Endothelial cell (in vitro differentiated cells): ENCODE data around the gene ZNF598. TPM values are rescaled to one million over a fixed set of nuclear protein-coding genes. Genes with fewer than 3 reads are reported as not detected.

Source experiments
- DNase-seq: peaks from one replicate; pipeline ENCODE4 v3.0.0; 2021; ENCODE audit warnings: low spot score
- H3K27ac Mint-ChIP-seq: one replicate; pipeline ENCODE4 v1.8.0; 2021; ENCODE audit warnings: mixed read lengths, inconsistent platforms; ENCODE audit not compliant: unreplicated experiment
- H3K27me3 Mint-ChIP-seq: one replicate; pipeline ENCODE4 v1.8.0; 2021; ENCODE audit warnings: mild to moderate bottlenecking, moderate library complexity, mixed read lengths, inconsistent platforms; ENCODE audit not compliant: unreplicated experiment
- H3K36me3 Mint-ChIP-seq: one replicate; pipeline ENCODE4 v1.8.0; 2021; ENCODE audit warnings: mild to moderate bottlenecking, low read depth, mixed read lengths, inconsistent platforms; ENCODE audit not compliant: unreplicated experiment
- H3K4me1 Mint-ChIP-seq: one replicate; pipeline ENCODE4 v1.8.0; 2021; ENCODE audit warnings: mild to moderate bottlenecking, mixed read lengths, inconsistent platforms; ENCODE audit not compliant: unreplicated experiment
- H3K4me3 Mint-ChIP-seq: one replicate; pipeline ENCODE4 v1.8.0; 2021; ENCODE audit warnings: mild to moderate bottlenecking, mixed read lengths, inconsistent platforms; ENCODE audit not compliant: unreplicated experiment
- H3K9me3 Mint-ChIP-seq: one replicate; pipeline ENCODE4 v1.8.0; 2021; ENCODE audit warnings: mixed read lengths, inconsistent platforms; ENCODE audit not compliant: unreplicated experiment
- total RNA-seq: library from RNA; stranded (reverse); fragmentation: NEBNext Ultra II Directional; extraction: Animal tissue kit (Norgen Biotek cat#: 25700); gene quantifications from one replicate; pipeline ENCODE4 v1.2.1, GENCODE V29; 2021; ENCODE audit not compliant: unreplicated experiment
- TF ChIP-seq, protein P1 (sequence below): fragments of 200-600 bp; sonication (generic); IDR thresholded peaks from one replicate; pipeline ENCODE4 v1.5.0; 2021; ENCODE audit warnings: antibody characterized with exemption; ENCODE audit not compliant: unreplicated experiment

ZNF598 gene
- total RNA-seq, 1 donor from 2014 or later, result 34.4 TPM

DNA sequence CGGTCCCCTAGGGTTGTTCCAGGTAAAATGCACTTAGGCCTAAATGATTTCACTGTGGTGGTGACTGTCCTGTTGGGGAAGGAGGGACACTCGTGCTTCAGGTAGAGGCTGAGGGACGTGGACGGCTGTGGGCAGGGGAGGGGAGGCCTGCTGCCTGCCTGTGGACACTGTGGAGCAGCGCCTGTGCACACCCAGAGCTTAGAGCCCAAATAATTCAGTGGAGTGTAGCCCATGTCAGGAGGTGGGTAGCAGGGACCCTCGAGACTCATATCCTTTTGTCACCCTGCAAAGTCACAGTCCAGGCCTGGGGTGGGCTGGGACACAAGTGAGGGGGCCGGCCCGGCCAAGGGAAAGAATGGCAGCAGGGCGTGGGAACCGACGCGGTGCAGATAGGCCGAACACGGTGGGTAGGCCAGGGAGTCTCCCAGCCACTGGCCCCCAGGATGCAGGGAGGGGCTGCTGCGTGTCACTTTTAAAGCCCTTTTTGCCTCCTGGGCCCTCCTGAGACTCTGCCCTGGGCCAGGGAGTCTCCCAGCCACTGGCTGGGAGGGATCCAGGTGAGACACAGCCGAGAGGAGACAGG is 16.3 kb upstream of the ZNF598 start:
- no peaks in the 10 kb centered on the region for H3K36me3 Mint-ChIP-seq
- H3K27ac Mint-ChIP-seq, result no peak overlapping the region
- peaks cover 18% of the 10 kb centered on the region for H3K27me3 Mint-ChIP-seq
- peak overlapping the region; percentile 47 for H3K4me3 Mint-ChIP-seq
- no peaks in the 10 kb centered on the region for H3K9me3 Mint-ChIP-seq
- no peak for DNase-seq
- peaks cover 8% of the 10 kb centered on the region for H3K4me1 Mint-ChIP-seq
- TF ChIP-seq, protein P1, sequence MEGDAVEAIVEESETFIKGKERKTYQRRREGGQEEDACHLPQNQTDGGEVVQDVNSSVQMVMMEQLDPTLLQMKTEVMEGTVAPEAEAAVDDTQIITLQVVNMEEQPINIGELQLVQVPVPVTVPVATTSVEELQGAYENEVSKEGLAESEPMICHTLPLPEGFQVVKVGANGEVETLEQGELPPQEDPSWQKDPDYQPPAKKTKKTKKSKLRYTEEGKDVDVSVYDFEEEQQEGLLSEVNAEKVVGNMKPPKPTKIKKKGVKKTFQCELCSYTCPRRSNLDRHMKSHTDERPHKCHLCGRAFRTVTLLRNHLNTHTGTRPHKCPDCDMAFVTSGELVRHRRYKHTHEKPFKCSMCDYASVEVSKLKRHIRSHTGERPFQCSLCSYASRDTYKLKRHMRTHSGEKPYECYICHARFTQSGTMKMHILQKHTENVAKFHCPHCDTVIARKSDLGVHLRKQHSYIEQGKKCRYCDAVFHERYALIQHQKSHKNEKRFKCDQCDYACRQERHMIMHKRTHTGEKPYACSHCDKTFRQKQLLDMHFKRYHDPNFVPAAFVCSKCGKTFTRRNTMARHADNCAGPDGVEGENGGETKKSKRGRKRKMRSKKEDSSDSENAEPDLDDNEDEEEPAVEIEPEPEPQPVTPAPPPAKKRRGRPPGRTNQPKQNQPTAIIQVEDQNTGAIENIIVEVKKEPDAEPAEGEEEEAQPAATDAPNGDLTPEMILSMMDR, result no peak

DNA sequence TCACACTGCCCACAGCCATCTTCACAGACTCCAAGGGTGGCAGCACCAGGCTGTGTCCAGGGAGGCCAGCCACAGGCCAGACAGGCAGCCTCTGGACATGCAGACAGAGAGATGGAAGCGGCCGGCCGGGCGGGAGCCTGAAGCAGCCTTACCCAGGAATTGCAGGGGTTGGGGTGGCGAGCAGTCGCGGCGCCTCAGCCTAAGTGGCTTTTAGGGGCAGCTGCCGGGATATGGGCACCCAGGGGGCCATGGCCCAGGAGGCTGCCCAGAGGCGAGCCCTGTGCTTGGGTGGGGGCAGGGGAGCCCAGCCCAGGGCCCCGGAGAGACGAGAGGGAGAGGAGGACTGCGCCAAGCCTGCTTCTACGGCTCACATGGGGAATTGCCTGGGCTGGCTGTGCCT is 15.6 kb upstream of the ZNF598 start:
- DNase-seq, result no peak
- no peak overlapping the region for H3K27ac Mint-ChIP-seq
- H3K36me3 Mint-ChIP-seq, result no peaks in the 10 kb centered on the region
- no peaks in the 10 kb centered on the region for H3K9me3 Mint-ChIP-seq
- TF ChIP-seq, protein P1, result no peak
- H3K4me3 Mint-ChIP-seq, result no peak overlapping the region
- peaks cover 8% of the 10 kb centered on the region for H3K4me1 Mint-ChIP-seq
- H3K27me3 Mint-ChIP-seq, result peaks cover 23% of the 10 kb centered on the region

DNA sequence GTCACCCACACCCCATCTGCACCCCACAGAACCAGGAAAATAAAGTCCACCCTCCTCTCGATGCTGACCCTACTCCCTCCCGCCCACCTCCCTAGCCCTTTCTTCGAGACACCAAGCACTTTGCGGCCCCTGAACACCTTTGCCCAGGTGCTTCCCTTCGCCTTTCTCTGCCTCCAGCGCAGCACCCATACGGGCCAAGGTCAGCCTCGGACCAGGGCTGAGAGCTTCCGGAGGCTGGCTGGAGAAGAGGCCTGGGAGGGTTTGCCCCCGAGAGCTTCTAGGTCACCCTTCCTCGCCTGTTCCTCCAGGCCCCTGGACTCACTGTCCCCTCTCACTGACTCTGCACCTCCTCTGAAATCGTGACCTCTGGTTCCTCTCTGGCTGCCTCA is 14.4 kb upstream of the ZNF598 start:
- H3K27me3 Mint-ChIP-seq, result peaks cover 23% of the 10 kb centered on the region
- no peak for DNase-seq
- H3K36me3 Mint-ChIP-seq, result no peaks in the 10 kb centered on the region
- peaks cover 8% of the 10 kb centered on the region for H3K4me1 Mint-ChIP-seq
- peak overlapping the region; percentile 12 for H3K4me3 Mint-ChIP-seq
- H3K9me3 Mint-ChIP-seq, result no peaks in the 10 kb centered on the region
- H3K27ac Mint-ChIP-seq, result no peak overlapping the region
- TF ChIP-seq, protein P1, result no peak

DNA sequence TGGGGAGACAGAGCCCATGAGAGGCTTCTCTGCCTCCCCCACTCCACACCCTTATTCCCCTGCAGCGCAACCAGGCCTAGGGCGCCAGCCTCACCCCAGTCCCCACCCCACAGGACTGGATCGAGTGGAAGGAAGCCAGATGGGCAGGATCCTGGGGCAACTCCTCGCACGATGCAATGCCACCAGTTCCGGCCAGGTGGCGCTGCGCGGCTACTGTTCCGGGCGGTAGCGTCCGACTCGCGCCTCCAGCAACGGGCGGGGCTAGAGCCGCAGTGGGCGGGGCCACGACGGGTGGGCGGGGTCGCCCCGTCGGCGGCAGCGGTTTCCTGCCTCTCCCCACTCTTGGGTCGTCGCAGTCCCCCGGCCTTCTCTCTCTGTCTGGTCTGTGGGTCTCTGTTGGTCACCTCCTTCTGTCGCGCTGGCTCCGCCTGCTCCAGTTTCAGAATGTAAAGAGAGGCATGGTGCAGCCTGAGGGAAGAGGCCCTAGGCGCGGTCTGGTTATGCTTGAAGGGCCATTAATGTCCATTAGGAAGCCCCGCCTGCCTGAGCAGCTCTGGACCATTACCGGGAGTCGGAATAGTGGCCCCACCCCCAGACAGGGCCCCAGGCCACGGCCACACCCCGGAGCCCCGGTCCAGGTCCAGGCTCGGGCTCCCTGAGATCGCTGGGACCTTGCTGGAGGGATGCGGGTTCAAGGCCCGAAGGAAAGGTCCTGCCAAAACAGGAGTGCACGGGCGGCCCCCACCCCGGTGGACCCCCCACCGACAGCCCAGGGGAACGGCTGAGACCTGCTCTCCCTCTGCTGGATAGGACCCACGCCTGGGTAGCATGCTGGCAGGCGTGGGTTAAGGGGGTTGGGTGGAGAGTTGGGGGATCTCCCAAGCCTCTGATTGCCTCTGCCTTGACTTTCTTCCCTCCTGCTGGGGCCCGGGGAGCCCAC is 13.7 kb upstream of the ZNF598 start:
- Mint-ChIP-seq H3K4me1 (peaks cover 8% of the 10 kb centered on the region), H3K27me3 (peaks cover 26% of the 10 kb centered on the region), H3K9me3 (no peaks in the 10 kb centered on the region), H3K4me3 (peak overlapping the region; percentile 84), H3K36me3 (no peaks in the 10 kb centered on the region), H3K27ac (no peak overlapping the region)
- TF ChIP-seq, protein P1, result peak; percentile 98
- DNase-seq, result peak; percentile 100

DNA sequence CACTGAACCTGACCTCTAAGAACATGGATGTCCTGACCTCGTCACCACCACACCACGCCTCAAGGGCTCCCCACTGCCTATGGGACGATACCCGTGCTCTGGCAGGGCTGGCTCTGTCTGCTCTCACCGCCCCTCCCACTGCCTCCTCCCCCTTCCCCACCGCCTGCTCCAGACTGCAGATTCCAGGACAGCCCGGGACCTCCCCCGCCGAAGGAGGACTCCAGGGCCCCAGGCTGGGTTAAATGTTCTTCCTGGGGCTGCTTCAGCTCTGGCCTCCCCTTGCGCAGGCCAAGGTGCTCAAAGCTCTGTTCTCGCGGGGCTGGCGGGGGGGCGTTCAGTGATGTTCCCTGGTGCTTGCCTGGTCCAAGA is 13.1 kb upstream of the ZNF598 start:
- Mint-ChIP-seq H3K9me3 (no peaks in the 10 kb centered on the region), H3K4me3 (peak overlapping the region; percentile 79), H3K4me1 (peaks cover 8% of the 10 kb centered on the region), H3K27me3 (peaks cover 25% of the 10 kb centered on the region), H3K36me3 (no peaks in the 10 kb centered on the region), H3K27ac (peak overlapping the region; percentile 61)
- peak; percentile 52 for DNase-seq
- TF ChIP-seq, protein P1, result no peak
